Stimulated activated CD4-positive, alpha-beta T cell treated with anti-CD3 and anti-CD28 coated beads, Interleukin-15, amount 100 ng/mL, for 1 hour (primary cell): Measurements from ENCODE around the gene OXSR1.

ENCODE experiments used
- DNase-seq, 2 donors: peaks; one replicate each; pipeline ENCODE4 v3.0.0-alpha.2; 2020; ENCODE audit warnings: low read depth in 1 of 2, low spot score in 1 of 2

The OXSR1 gene

GRCh38 chr3:38164952-38165721 is at the start of gene OXSR1:
Gene OXSR1, plus strand, starts transcription at chr3:38165537. Its CDS starts 340 bp downstream, at chr3:38165877.
- peak; percentile 88 to 93 for DNase-seq

GRCh38 chr3:38115645-38116427 is 49.5 kb upstream of the OXSR1 start:
- DNase-seq = no peak

- DNase-seq = no peak
Observed at GRCh38 chr3:38116471-38117162, 48.7 kb upstream of the OXSR1 start.

GRCh38 chr3:38117163-38117716 is 48.1 kb upstream of the OXSR1 start:
- no peak for DNase-seq

GRCh38 chr3:38117748-38118420 is 47.5 kb upstream of the OXSR1 start:
- peak; percentile 51 to 65 for DNase-seq

GRCh38 chr3:38118421-38119247 is 46.7 kb upstream of the OXSR1 start:
- no peak for DNase-seq

- DNase-seq = no peak
Observed at GRCh38 chr3:38119248-38119544, 46.1 kb upstream of the OXSR1 start.

GRCh38 chr3:38119821-38120692 is 45.3 kb upstream of the OXSR1 start:
- DNase-seq = no peak

GRCh38 chr3:38120693-38121450 is 44.5 kb upstream of the OXSR1 start:
- no peak for DNase-seq

- no peak for DNase-seq
Observed at GRCh38 chr3:38121451-38121831, 43.9 kb upstream of the OXSR1 start.

- no peak for DNase-seq
Observed at GRCh38 chr3:38121832-38122461, 43.4 kb upstream of the OXSR1 start.

- DNase-seq = no peak
Observed at GRCh38 chr3:38122712-38123290, 42.5 kb upstream of the OXSR1 start.

- DNase-seq = no peak
Observed at GRCh38 chr3:38124324-38125122, 40.8 kb upstream of the OXSR1 start.

- DNase-seq = no peak
Observed at GRCh38 chr3:38125305-38126120, 39.8 kb upstream of the OXSR1 start.

- DNase-seq = no peak
Observed at GRCh38 chr3:38126121-38126892, 39.0 kb upstream of the OXSR1 start.
